Keratinocyte (primary cell): ENCODE measurements around the gene CA9. TPM values are rescaled to one million over a fixed set of nuclear protein-coding genes. Genes with fewer than 3 reads are reported as not detected.

ENCODE experiments used
- DNase-seq: peaks from one replicate; pipeline ENCODE4 v3.0.0-alpha.2; 2011; ENCODE audit warnings: low read depth, missing footprints, low spot score
- FAIRE-seq: peaks from 2 replicates; lab custom pipeline; 2011; peaks lifted over from hg19 to GRCh38; lab: Jason Lieb, UNC
- H2AFZ ChIP-seq: 2 replicates; pipeline ENCODE4 v1.6.0; 2012; ENCODE audit warnings: low read length, control low read depth, inconsistent platforms; ENCODE audit not compliant: control insufficient read depth
- H3K27ac ChIP-seq: 2 replicates; pipeline ENCODE4 v1.5.1; 2011; ENCODE audit warnings: low read length; ENCODE audit not compliant: control insufficient read depth, insufficient read depth
- H3K27me3 ChIP-seq: 3 replicates; pipeline ENCODE4 v1.6.0; 2011; ENCODE audit warnings: low read length; ENCODE audit not compliant: control insufficient read depth, insufficient read depth; ENCODE audit errors: extremely low read depth
- H3K36me3 ChIP-seq, 2 experiments: 2 replicates in 1 of 2; 3 replicates in 1 of 2; pipeline ENCODE4 v1.5.1; 2011; ENCODE audit warnings: low read length in 2 of 2, mild to moderate bottlenecking in 1 of 2; ENCODE audit not compliant: control insufficient read depth in 2 of 2, insufficient read depth in 2 of 2; ENCODE audit errors: extremely low read depth in 1 of 2
- H3K4me1 ChIP-seq: 3 replicates; pipeline ENCODE4 v1.5.1; 2011; ENCODE audit warnings: low read length; ENCODE audit not compliant: control insufficient read depth, insufficient read depth; ENCODE audit errors: extremely low read depth
- H3K4me2 ChIP-seq: 3 replicates; pipeline ENCODE4 v1.6.0; 2011; ENCODE audit warnings: low read depth, low read length; ENCODE audit not compliant: control insufficient read depth, insufficient read depth; ENCODE audit errors: extremely low read depth
- H3K4me3 ChIP-seq, 3 experiments: fragments of 200-600 bp in 1 of 3; sonication (generic) in 1 of 3; 2 replicates in 2 of 3; 3 replicates in 1 of 3; pipeline ENCODE4 v1.5.1; 2011 to 2016; ENCODE audit warnings: low read length in 3 of 3, mild to moderate bottlenecking in 3 of 3, control low read depth in 2 of 3, inconsistent platforms in 1 of 3, low read depth in 1 of 3, mixed read lengths in 1 of 3, mixed run types in 1 of 3, moderate library complexity in 1 of 3; ENCODE audit not compliant: control insufficient read depth in 2 of 3, insufficient read depth in 2 of 3; ENCODE audit errors: extremely low read depth in 1 of 3
- H3K79me2 ChIP-seq: 2 replicates; pipeline ENCODE4 v1.6.0; 2012; ENCODE audit warnings: low read length; ENCODE audit not compliant: control insufficient read depth, insufficient read depth
- H3K9ac ChIP-seq: 3 replicates; pipeline ENCODE4 v1.6.0; 2011; ENCODE audit warnings: low read length; ENCODE audit not compliant: control insufficient read depth, insufficient read depth; ENCODE audit errors: extremely low read depth
- H3K9me1 ChIP-seq: 3 replicates; pipeline ENCODE4 v1.6.0; 2011; ENCODE audit warnings: low read length; ENCODE audit not compliant: control insufficient read depth, insufficient read depth; ENCODE audit errors: extremely low read depth
- H3K9me3 ChIP-seq: 2 replicates; pipeline ENCODE4 v1.5.1; 2012; ENCODE audit warnings: low read depth, low read length; ENCODE audit not compliant: control insufficient read depth
- H4K20me1 ChIP-seq: 3 replicates; pipeline ENCODE4 v1.6.0; 2011; ENCODE audit warnings: low read length; ENCODE audit not compliant: control insufficient read depth, insufficient read depth; ENCODE audit errors: extremely low read depth
- EZH2 ChIP-seq: IDR thresholded peaks from one replicate; pipeline ENCODE4 v1.6.1; 2012; ENCODE audit warnings: inconsistent platforms, mild to moderate bottlenecking, low read length, moderate library complexity
- dilution Hi-C: fragments of 300-500 bp; cut with MboI; formaldehyde crosslinking; loops from one replicate; pipeline ENCODE4 v1.7.0; 2020; ENCODE audit warnings: low sequenced_read_pairs; ENCODE audit not compliant: extremely low pct_ligation_motif_present
- polyA plus RNA-seq, 5 experiments: library from polyadenylated mRNA; depleted of rRNA in 3 of 5; stranded (reverse) in 3 of 5; stranded (forward) in 1 of 5; unstranded in 1 of 5; fragments of >200 nt; gene quantifications; 1 replicate in 1 of 5; 2 replicates in 3 of 5; 3 replicates in 1 of 5; pipeline versions ENCODE4 v1.2.1 to v1.2.3, GENCODE V29; 2011 to 2012; ENCODE audit warnings: missing spikeins in 2 of 5, low read depth in 1 of 5, low replicate concordance in 1 of 5
- TF ChIP-seq, protein P1 (sequence below), 3 experiments: IDR thresholded peaks in 1 of 3; conservative IDR thresholded peaks in 1 of 3; optimal IDR thresholded peaks in 1 of 3; 2 replicates in 2 of 3; 3 replicates in 1 of 3; pipeline versions ENCODE3 to v1.5.1; 2011; ENCODE audit warnings: low read length in 3 of 3, mild to moderate bottlenecking in 3 of 3, moderate library complexity in 2 of 3, control low read depth in 1 of 3, inconsistent platforms in 1 of 3; ENCODE audit not compliant: insufficient read depth in 2 of 3; ENCODE audit errors: extremely low read depth in 1 of 3

CA9 gene
- polyA plus RNA-seq, 1 donor (not counting 4 experiments of a cell fraction or from before 2014, with no cell fraction given) = 7.2 TPM

DNA sequence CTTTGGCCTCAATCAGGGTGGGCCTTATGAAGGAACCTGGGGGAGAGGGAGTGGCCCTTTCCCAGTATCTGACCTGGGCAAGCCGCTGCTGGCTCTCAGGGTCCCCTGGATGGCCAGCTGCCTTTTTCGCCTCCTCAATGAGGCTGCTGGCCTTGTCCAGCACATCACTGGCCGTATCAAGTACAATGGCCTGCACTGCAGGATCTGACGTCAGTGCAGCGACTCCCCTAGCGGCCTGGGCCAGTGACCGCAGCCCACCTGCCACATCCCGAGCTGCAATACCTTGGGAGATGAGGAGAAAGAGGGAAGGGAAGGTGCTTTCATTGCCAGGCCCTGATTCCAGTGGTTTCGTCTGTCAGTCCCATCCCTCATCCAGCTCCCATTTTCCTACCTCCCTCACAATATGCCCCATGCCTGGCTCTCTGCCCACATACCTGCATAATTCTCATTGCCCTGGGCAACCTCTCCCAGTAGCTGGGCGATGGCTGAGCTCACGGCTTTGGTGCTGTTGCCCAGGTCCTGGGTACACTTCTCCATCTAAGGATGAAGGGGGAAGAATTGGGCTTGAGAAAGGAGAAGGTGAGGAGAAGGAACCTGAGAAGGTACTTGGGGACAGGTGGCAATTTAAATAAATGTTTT is 39.2 kb downstream of the CA9 start:
- Histone ChIP-seq H4K20me1 (peaks cover 3% of the 10 kb centered on the region), H3K36me3 (peaks cover 64 to 78% of the 10 kb centered on the region in 2 experiments), H3K4me1 (no peaks in the 10 kb centered on the region), H3K9me1 (no peaks in the 10 kb centered on the region), H3K4me2 (no peak overlapping the region), H2AFZ (no peak overlapping the region), H3K4me3 (no peak overlapping the region), H3K27me3 (no peaks in the 10 kb centered on the region), H3K79me2 (no peaks in the 10 kb centered on the region), H3K9me3 (no peaks in the 10 kb centered on the region), H3K27ac (no peak overlapping the region), H3K9ac (no peak overlapping the region)
- DNase-seq (no peak), FAIRE-seq (no peak)
- TF ChIP-seq, protein P1, sequence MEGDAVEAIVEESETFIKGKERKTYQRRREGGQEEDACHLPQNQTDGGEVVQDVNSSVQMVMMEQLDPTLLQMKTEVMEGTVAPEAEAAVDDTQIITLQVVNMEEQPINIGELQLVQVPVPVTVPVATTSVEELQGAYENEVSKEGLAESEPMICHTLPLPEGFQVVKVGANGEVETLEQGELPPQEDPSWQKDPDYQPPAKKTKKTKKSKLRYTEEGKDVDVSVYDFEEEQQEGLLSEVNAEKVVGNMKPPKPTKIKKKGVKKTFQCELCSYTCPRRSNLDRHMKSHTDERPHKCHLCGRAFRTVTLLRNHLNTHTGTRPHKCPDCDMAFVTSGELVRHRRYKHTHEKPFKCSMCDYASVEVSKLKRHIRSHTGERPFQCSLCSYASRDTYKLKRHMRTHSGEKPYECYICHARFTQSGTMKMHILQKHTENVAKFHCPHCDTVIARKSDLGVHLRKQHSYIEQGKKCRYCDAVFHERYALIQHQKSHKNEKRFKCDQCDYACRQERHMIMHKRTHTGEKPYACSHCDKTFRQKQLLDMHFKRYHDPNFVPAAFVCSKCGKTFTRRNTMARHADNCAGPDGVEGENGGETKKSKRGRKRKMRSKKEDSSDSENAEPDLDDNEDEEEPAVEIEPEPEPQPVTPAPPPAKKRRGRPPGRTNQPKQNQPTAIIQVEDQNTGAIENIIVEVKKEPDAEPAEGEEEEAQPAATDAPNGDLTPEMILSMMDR (optimal IDR thresholded peaks at IDR 0.05 in 1 of 3, IDR thresholded peaks at IDR 0.05 in 1 of 3, conservative IDR thresholded peaks at IDR 0.05 in 1 of 3; ENCODE audit: extremely low read depth in 1 of 3, insufficient read depth in 2 of 3, low read length in 3 of 3) = no peak
- no peak for TF ChIP-seq EZH2
- dilution Hi-C loops = no loop called here

GRCh38 chr9:35713578-35713977 is 39.9 kb downstream of the CA9 start:
- Histone ChIP-seq H3K4me3 (no peak overlapping the region), H3K4me2 (no peak overlapping the region), H4K20me1 (peaks cover 3% of the 10 kb centered on the region), H3K9me3 (no peaks in the 10 kb centered on the region), H3K27ac (no peak overlapping the region), H3K79me2 (no peaks in the 10 kb centered on the region), H3K4me1 (no peaks in the 10 kb centered on the region), H3K27me3 (no peaks in the 10 kb centered on the region), H3K9me1 (no peaks in the 10 kb centered on the region), H3K36me3 (peaks cover 66 to 78% of the 10 kb centered on the region in 2 experiments), H2AFZ (no peak overlapping the region), H3K9ac (no peak overlapping the region)
- TF ChIP-seq EZH2 = no peak
- TF ChIP-seq, protein P1 (optimal IDR thresholded peaks at IDR 0.05 in 1 of 3, IDR thresholded peaks at IDR 0.05 in 1 of 3, conservative IDR thresholded peaks at IDR 0.05 in 1 of 3; ENCODE audit: extremely low read depth in 1 of 3, insufficient read depth in 2 of 3, low read length in 3 of 3) = no peak
- dilution Hi-C loops = no loop called here
- no peak for FAIRE-seq
- DNase-seq = no peak
